ENCODE data around the gene DEAF1. TPM values are rescaled to one million over a fixed set of nuclear protein-coding genes. Genes with fewer than 3 reads are reported as not detected.

The DEAF1 gene
- total and polyA plus RNA-seq, 2 of the 13 experiments (the other 11 are each of a cell fraction or from before 2014, with no cell fraction given) = 22.3 to 29.6 TPM

DNA sequence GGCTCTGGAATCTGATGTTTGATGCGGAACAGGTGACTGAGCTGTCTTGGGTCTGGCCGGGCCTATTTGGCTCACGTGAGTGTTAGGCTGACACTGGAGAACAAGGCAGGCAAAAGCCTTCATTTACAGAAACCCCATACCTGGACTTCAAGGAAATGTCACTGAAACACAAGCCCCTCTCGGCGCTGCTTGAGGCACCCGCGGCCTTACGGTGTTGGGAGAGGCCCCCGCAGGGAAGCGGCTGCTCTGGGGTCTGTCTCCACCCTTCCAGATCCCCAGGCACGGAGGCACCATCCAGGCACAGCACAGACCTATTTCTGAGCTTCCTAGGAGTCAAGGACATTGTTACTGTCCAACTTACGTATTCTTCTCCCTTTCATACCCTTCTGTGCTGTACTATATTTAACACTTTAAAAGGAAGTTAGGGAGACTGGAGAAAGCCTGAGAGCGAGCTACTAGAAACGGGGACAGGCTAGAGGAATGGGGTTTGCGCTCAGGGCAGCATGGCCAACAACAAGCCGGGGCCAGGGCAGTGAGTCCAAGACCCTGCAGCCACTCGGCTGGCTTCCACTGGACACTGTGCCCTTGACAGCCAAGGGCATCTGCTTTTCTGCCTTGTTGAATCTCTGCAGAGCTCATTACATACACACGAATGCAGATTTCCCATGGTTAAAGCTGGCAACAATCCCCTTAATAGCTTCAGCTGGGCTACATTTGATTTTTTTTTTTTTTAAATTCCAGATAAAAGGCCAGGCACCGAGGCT is 34.2 kb downstream of the DEAF1 start:
- no peak for ATAC-seq
- no TSS peak for BruUV-seq (replicated peaks)
- 0 out of 2 replicates have a peak, but pooled peaks cover 10% of the 10 kb centered on the region for H4K20me1 ChIP-seq (ENCODE audit: insufficient read depth, low read length)
- no peak overlapping the region for H2AFZ ChIP-seq (ENCODE audit: low read length)
- no peaks in the 10 kb centered on the region for H3K27me3 ChIP-seq (ENCODE audit: control insufficient read depth in 1 of 2, insufficient read depth in 2 of 2, low read length in 2 of 2)
- H3K79me2 ChIP-seq (ENCODE audit: insufficient read depth, low read length) = no peaks in the 10 kb centered on the region
- H3K9ac ChIP-seq (ENCODE audit: insufficient read depth, low read depth, low read length) = no peak overlapping the region
- ChIA-PET CTCF (ENCODE audit: low intra/inter-chr PET ratio, low total read pairs) (no interaction called here), POLR2A (no interaction called here)
- intact Hi-C loops (cut with micrococcal nuclease; ENCODE audit: unreplicated experiment) = no loop called here
- no peak for DNase-seq (ENCODE audit: low spot score)
- no peak overlapping the region for H3K27ac ChIP-seq (ENCODE audit: extremely low read length, insufficient read depth, low read length)
- no peak overlapping the region for H3K4me2 ChIP-seq (ENCODE audit: low read depth, low read length)
- WGBS (ENCODE audit: low lambda C conversion rate) = 94% methylated on average over 16 of the region's 19 CpGs
- FAIRE-seq = no peak
- H3K4me3 ChIP-seq (replicated peaks in 1 of 3; ENCODE audit: insufficient read depth in 1 of 3, low read depth in 2 of 3, low read length in 3 of 3) = no peak overlapping the region
- H3K36me3 ChIP-seq (replicated peaks in 1 of 2; ENCODE audit: control insufficient read depth in 1 of 2, insufficient read depth in 2 of 2, low read length in 2 of 2) = peaks cover 19 to 49% of the 10 kb centered on the region in 2 experiments; a peak in 4 of 5 replicates
- in situ Hi-C loops (cut with HindIII; ENCODE audit: extremely low pct_ligation_motif_present, low pct_unique_long_range_greater_than_20kb) = loop anchor here (5.0 kb wide), 1 partner anchor 106 kb away; no protein-coding TSS in a partner anchor
- peaks cover 29% of the 10 kb centered on the region for H3K4me1 ChIP-seq (ENCODE audit: insufficient read depth, low read length)
- TF ChIP-seq ZNF367 (CRISPR knock-in tag; IDR thresholded peaks at IDR 0.05; ENCODE audit: borderline replicate concordance) = no peak
- no peaks in the 10 kb centered on the region for H3K9me3 ChIP-seq (ENCODE audit: low read length)

DNA sequence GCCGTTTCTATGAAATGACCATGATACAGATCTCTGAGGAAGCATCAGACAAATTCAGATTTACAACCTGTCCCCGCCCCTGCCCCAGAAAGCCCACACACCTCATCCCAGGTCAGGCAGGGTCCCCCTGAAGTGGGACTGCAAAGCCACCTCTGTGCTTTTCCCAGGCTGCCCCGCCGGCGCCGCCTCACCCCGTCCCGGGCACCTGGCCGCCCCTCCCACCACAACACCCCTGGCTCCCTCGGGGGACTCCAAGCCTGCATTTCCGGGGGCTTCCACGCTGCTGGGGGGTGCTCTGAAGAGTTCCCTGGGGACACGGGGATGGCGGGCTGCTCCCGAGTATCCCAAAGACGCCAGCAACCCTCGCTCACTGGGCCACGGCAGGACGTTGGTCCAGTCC is 34.7 kb downstream of the DEAF1 start:
- ATAC-seq (no peak), DNase-seq (ENCODE audit: low spot score) (no peak), FAIRE-seq (no peak)
- H3K4me3 ChIP-seq (replicated peaks in 1 of 3; ENCODE audit: insufficient read depth in 1 of 3, low read depth in 2 of 3, low read length in 3 of 3) = no peak overlapping the region
- H2AFZ ChIP-seq (ENCODE audit: low read length) = no peak overlapping the region
- intact Hi-C loops (cut with micrococcal nuclease; ENCODE audit: unreplicated experiment) = no loop called here
- H3K9me3 ChIP-seq (ENCODE audit: low read length) = no peaks in the 10 kb centered on the region
- peaks cover 14% of the 10 kb centered on the region; the same call in 1 of the 2 replicates for H4K20me1 ChIP-seq (ENCODE audit: insufficient read depth, low read length)
- TF ChIP-seq, protein P1, sequence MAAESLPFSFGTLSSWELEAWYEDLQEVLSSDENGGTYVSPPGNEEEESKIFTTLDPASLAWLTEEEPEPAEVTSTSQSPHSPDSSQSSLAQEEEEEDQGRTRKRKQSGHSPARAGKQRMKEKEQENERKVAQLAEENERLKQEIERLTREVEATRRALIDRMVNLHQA (CRISPR knock-in tag; IDR thresholded peaks at IDR 0.05) = no peak
- peak; percentile 22 for TF ChIP-seq AGO2 (optimal IDR thresholded peaks at IDR 0.05; ENCODE audit: low read depth, low read length)
- H3K4me1 ChIP-seq (ENCODE audit: insufficient read depth, low read length) = peaks cover 34% of the 10 kb centered on the region
- H3K36me3 ChIP-seq (replicated peaks in 1 of 2; ENCODE audit: control insufficient read depth in 1 of 2, insufficient read depth in 2 of 2, low read length in 2 of 2) = peaks cover 16 to 43% of the 10 kb centered on the region in 2 experiments; a peak in 4 of 5 replicates
- no peaks in the 10 kb centered on the region for H3K79me2 ChIP-seq (ENCODE audit: insufficient read depth, low read length)
- H3K27ac ChIP-seq (ENCODE audit: extremely low read length, insufficient read depth, low read length) = no peak overlapping the region
- no peaks in the 10 kb centered on the region for H3K27me3 ChIP-seq (ENCODE audit: control insufficient read depth in 1 of 2, insufficient read depth in 2 of 2, low read length in 2 of 2)
- ChIA-PET POLR2A (no interaction called here), CTCF (ENCODE audit: low intra/inter-chr PET ratio, low total read pairs) (no interaction called here)
- BruUV-seq (replicated peaks) = no TSS peak
- 92% methylated on average over 13 of the region's 19 CpGs for WGBS (ENCODE audit: low lambda C conversion rate)
- in situ Hi-C loops (cut with HindIII; ENCODE audit: extremely low pct_ligation_motif_present, low pct_unique_long_range_greater_than_20kb) = loop anchor here (5.0 kb wide), 1 partner anchor 107 kb away; no protein-coding TSS in a partner anchor
- H3K9ac ChIP-seq (ENCODE audit: insufficient read depth, low read depth, low read length) = no peak overlapping the region
- H3K4me2 ChIP-seq (ENCODE audit: low read depth, low read length) = no peak overlapping the region
